ENCODE results near the gene ASB7.

DNA sequence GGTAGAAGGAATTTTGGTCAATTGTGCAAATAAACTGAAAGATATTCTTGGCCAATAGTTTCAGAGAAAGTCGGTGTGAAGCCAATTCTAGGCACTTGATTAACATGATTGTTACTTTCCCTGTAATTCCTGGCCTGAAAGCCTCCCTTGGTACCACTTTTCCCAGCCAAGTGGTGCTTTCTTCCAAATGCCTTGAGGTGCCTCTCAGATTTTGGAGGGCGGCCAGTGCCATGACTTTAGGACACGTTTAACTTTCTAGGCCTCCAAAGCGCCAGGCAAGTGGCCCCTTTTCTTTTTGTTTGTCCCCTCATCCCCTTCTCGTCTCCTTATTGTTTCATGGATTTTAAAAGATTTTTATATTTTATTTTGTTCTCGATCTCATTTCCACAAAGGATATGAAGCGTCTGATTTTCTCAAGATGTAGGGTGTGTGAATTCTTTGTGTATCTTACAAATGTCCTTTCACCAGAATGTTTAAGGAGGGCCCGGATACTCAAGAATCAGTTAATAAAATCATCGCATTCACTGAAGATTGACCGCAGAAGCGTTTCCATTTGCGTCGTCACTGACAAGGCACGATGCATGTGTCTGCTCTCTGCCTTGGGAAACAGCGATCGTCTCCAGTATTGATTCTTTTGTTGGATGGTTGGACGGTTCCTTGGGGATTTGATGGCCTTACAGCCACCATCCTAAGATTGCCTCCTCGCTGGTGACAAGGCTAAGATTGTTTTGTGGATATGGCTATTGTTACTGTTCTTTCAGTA lies 87.8 kb downstream of the ASB7 start:
- TF ChIP-seq POLR2A (IDR thresholded peaks at IDR 0.05): no peak
- TF ChIP-seq, protein P1, sequence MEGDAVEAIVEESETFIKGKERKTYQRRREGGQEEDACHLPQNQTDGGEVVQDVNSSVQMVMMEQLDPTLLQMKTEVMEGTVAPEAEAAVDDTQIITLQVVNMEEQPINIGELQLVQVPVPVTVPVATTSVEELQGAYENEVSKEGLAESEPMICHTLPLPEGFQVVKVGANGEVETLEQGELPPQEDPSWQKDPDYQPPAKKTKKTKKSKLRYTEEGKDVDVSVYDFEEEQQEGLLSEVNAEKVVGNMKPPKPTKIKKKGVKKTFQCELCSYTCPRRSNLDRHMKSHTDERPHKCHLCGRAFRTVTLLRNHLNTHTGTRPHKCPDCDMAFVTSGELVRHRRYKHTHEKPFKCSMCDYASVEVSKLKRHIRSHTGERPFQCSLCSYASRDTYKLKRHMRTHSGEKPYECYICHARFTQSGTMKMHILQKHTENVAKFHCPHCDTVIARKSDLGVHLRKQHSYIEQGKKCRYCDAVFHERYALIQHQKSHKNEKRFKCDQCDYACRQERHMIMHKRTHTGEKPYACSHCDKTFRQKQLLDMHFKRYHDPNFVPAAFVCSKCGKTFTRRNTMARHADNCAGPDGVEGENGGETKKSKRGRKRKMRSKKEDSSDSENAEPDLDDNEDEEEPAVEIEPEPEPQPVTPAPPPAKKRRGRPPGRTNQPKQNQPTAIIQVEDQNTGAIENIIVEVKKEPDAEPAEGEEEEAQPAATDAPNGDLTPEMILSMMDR (IDR thresholded peaks at IDR 0.05): no peak

Data from transverse colon (tissue), 3 donors.